HCT116 (cell line): ENCODE results near the gene LRCH3. TPM values are rescaled to one million over a fixed set of nuclear protein-coding genes. Genes with fewer than 3 reads are reported as not detected.

Experiments
- ATAC-seq: fragments of 200-7000 bp; cut with Tn5 transposase; 2 replicates; pipeline ENCODE4 v1.9.1; 2020; ENCODE audit warnings: mild to moderate bottlenecking, moderate library complexity
- BruUV-seq: library from RNA; stranded (reverse); fragments of 400-500 nt; replicated peaks from 2 replicates; lab custom pipeline; 2021; lab: Mats Ljungman, UMichigan
- CTCF ChIA-PET: fragments of 300-600 bp; sonication (Branson Sonifier 250); formaldehyde crosslinking; loops from one replicate; lab custom pipeline; 2021; ENCODE audit warnings: antibody characterized with exemption; lab: Charles Lee
- POLR2A ChIA-PET: fragments of 300-600, 350-600 bp; sonication (Branson Sonifier 250); formaldehyde crosslinking; loops from one replicate; lab custom pipeline; 2021; ENCODE audit warnings: antibody characterized with exemption; lab: Charles Lee
- RAD21 ChIA-PET, 2 experiments: fragments of 300-600 bp; sonication (Branson Sonifier 250); formaldehyde crosslinking; loops; one replicate each; lab custom pipeline; 2023; ENCODE audit warnings: low total read pairs in 2 of 2; ENCODE audit not compliant: uncharacterized antibody in 2 of 2, unreplicated experiment in 2 of 2, low non-redundant PET in 1 of 2; lab: Charles Lee
- DNase-seq: peaks from one replicate; pipeline ENCODE4 v3.0.0-alpha.2; 2010; ENCODE audit warnings: low read depth, low spot score
- H2AFZ ChIP-seq: fragments of 200-600 bp; shearing (Covaris generic), sonication (generic); 2 replicates; pipeline ENCODE4 v1.6.1; 2017; ENCODE audit warnings: low read depth, mixed run types, mixed read lengths, antibody characterized with exemption, low read length; ENCODE audit not compliant: poor library complexity, severe bottlenecking
- H3K27ac ChIP-seq: 2 replicates; pipeline ENCODE4 v1.5.1; 2012; ENCODE audit warnings: low read depth, low read length
- H3K27me3 ChIP-seq: fragments of 200-600 bp; sonication (generic); 2 replicates; pipeline ENCODE4 v1.6.1; 2016; ENCODE audit warnings: mixed run types, low read length, mixed read lengths; ENCODE audit not compliant: insufficient read depth
- H3K36me3 ChIP-seq, 2 experiments: fragments of 200-500 bp in 1 of 2; fragments of 200-600 bp in 1 of 2; sonication (Bioruptor generic) in 1 of 2; sonication (generic) in 1 of 2; 2 replicates each; pipeline versions ENCODE4 v1.5.1 to v1.6.1; 2014 to 2016; ENCODE audit warnings: low read length in 2 of 2, inconsistent platforms in 1 of 2, mixed read lengths in 1 of 2, mixed run types in 1 of 2; ENCODE audit not compliant: insufficient read depth in 2 of 2, control insufficient read depth in 1 of 2
- H3K4me1 ChIP-seq, 2 experiments: fragments of 200-600 bp in 1 of 2; sonication (generic) in 1 of 2; 2 replicates each; pipeline versions ENCODE4 v1.5.1 to v1.6.1; 2012 to 2017; ENCODE audit warnings: low read length in 2 of 2, inconsistent platforms in 1 of 2, mild to moderate bottlenecking in 1 of 2, mixed read lengths in 1 of 2, mixed run types in 1 of 2, moderate library complexity in 1 of 2; ENCODE audit not compliant: insufficient read depth in 2 of 2, control insufficient read depth in 1 of 2
- H3K4me2 ChIP-seq: fragments of 200-600 bp; sonication (generic); 2 replicates; pipeline ENCODE4 v1.6.1; 2017; ENCODE audit warnings: mixed run types, low read length, mixed read lengths
- H3K4me3 ChIP-seq, 2 experiments: fragments of 200-600 bp in 1 of 2; sonication (generic) in 1 of 2; replicated peaks in 1 of 2; 2 replicates each; pipeline ENCODE4 v1.5.1; 2011 to 2016; ENCODE audit warnings: low read length in 2 of 2, control low read depth in 1 of 2, low read depth in 1 of 2, mild to moderate bottlenecking in 1 of 2, mixed read lengths in 1 of 2, mixed run types in 1 of 2
- H3K79me2 ChIP-seq: fragments of 200-600 bp; sonication (generic); 2 replicates; pipeline ENCODE4 v1.6.1; 2017; ENCODE audit warnings: mild to moderate bottlenecking, mixed run types, low read length, moderate library complexity, mixed read lengths; ENCODE audit not compliant: insufficient read depth
- H3K9ac ChIP-seq: fragments of 200-600 bp; sonication (generic); 2 replicates; pipeline ENCODE4 v1.6.1; 2016; ENCODE audit warnings: low read length, mixed read lengths
- H3K9me2 ChIP-seq: fragments of 200-600 bp; sonication (generic), shearing (Covaris generic); 2 replicates; pipeline ENCODE4 v1.6.1; 2017; ENCODE audit warnings: mixed run types, mild to moderate bottlenecking, moderate library complexity; ENCODE audit not compliant: insufficient read depth
- H3K9me3 ChIP-seq, 2 experiments: fragments of 200-500 bp in 1 of 2; fragments of 200-600 bp in 1 of 2; sonication (Bioruptor generic) in 1 of 2; sonication (generic) in 1 of 2; 2 replicates each; pipeline ENCODE4 v1.6.1; 2014 to 2017; ENCODE audit warnings: low read length in 2 of 2, mixed read lengths in 2 of 2, inconsistent platforms in 1 of 2, low read depth in 1 of 2, mild to moderate bottlenecking in 1 of 2, mixed run types in 1 of 2, moderate library complexity in 1 of 2; ENCODE audit not compliant: control insufficient read depth in 1 of 2, insufficient read depth in 1 of 2
- H4K20me1 ChIP-seq: fragments of 200-600 bp; sonication (generic), shearing (Covaris generic); 2 replicates; pipeline ENCODE4 v1.6.1; 2017; ENCODE audit warnings: mixed run types, mild to moderate bottlenecking, moderate library complexity; ENCODE audit not compliant: insufficient read depth
- EZH2 ChIP-seq: fragments of 200-600 bp; sonication (generic); IDR thresholded peaks from 2 replicates; pipeline ENCODE4 v1.6.1; 2017; ENCODE audit warnings: antibody characterized with exemption, mixed run types
- ZBTB33 ChIP-seq: IDR thresholded peaks from 2 replicates; pipeline ENCODE4 v1.6.1; 2011; ENCODE audit warnings: mild to moderate bottlenecking, low read length, moderate library complexity; ENCODE audit not compliant: insufficient replicate concordance; ENCODE audit errors: extremely low read depth
- intact Hi-C: fragments of 100-400 bp; cut with micrococcal nuclease; formaldehyde crosslinking; loops from 2 replicates; pipeline ENCODE4 v1.10.0; 2022
- total RNA-seq: library from RNA; stranded (reverse); gene quantifications from one replicate; pipeline ENCODE4 v1.2.1, GENCODE V29; 2021; ENCODE audit not compliant: unreplicated experiment

Gene LRCH3
- total RNA-seq, 1 experiment from 2014 or later = 38.1 TPM

GRCh38 chr3:197936819-197937384, 145.8 kb downstream of the LRCH3 start:
- H2AFZ ChIP-seq = no peak overlapping the region
- CTCF ChIA-PET = no interaction called here
- TF ChIP-seq EZH2 (no peak), ZBTB33 (no peak)
- TF ChIP-seq, all 23 proteins: peak for 0
- Histone ChIP-seq H3K9ac (no peak overlapping the region), H3K79me2 (no peaks in the 10 kb centered on the region), H3K4me1 (no peaks in the 10 kb centered on the region), H3K4me3 (no peak overlapping the region), H3K27ac (no peak overlapping the region), H3K9me3 (no peaks in the 10 kb centered on the region), H4K20me1 (no peaks in the 10 kb centered on the region), H3K9me2 (no peaks in the 10 kb centered on the region), H3K36me3 (no peaks in the 10 kb centered on the region), H3K4me2 (no peak overlapping the region), H3K27me3 (no peaks in the 10 kb centered on the region)
- ATAC-seq = no peak
- no TSS peak for BruUV-seq
- intact Hi-C loops = no loop called here
- ChIA-PET RAD21 (no interaction called here), POLR2A (no interaction called here)
- no peak for DNase-seq

Other genes with a start within 250 kb of the LRCH3 start
- gene BDH1, start 235.3 kb upstream of the LRCH3 start, total RNA-seq = 26.6 TPM
- 21.4 TPM for gene RUBCN, start 54.4 kb upstream of the LRCH3 start, total RNA-seq
- gene FYTTD1, start 41.4 kb upstream of the LRCH3 start, total RNA-seq = 70.7 TPM
- gene RPL35A, start 158.9 kb downstream of the LRCH3 start, total RNA-seq = 1,465 TPM
- 7.2 TPM for gene LMLN, start 169.0 kb downstream of the LRCH3 start, total RNA-seq